NCI-H2171 (cell line): ENCODE results near the gene PCDHGA1.
"Not testable (repeated sequence)": the region's sequence is repeated elsewhere in the genome, so short reads cannot be mapped to it uniquely, and the experiment has no call there.

Experiments used
- DNase-seq: peaks from one replicate; lab custom pipeline; 2025; lab: John Stamatoyannopoulos, UW

Gene PCDHGA1

DNA sequence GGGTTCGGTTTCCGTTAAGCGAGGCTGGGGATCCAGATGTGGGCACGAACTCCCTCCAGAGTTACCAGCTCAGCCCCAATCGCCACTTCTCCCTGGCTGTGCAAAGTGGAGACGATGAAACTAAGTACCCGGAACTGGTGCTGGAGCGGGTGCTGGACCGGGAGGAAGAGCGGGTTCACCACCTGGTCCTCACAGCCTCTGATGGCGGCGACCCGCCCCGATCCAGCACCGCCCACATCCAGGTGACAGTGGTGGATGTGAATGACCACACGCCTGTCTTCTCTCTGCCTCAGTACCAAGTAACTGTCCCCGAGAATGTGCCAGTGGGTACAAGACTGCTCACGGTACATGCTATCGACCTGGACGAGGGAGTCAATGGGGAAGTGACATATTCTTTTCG lies 53.0 kb downstream of the PCDHGA1 start:
- no peak for DNase-seq

DNA sequence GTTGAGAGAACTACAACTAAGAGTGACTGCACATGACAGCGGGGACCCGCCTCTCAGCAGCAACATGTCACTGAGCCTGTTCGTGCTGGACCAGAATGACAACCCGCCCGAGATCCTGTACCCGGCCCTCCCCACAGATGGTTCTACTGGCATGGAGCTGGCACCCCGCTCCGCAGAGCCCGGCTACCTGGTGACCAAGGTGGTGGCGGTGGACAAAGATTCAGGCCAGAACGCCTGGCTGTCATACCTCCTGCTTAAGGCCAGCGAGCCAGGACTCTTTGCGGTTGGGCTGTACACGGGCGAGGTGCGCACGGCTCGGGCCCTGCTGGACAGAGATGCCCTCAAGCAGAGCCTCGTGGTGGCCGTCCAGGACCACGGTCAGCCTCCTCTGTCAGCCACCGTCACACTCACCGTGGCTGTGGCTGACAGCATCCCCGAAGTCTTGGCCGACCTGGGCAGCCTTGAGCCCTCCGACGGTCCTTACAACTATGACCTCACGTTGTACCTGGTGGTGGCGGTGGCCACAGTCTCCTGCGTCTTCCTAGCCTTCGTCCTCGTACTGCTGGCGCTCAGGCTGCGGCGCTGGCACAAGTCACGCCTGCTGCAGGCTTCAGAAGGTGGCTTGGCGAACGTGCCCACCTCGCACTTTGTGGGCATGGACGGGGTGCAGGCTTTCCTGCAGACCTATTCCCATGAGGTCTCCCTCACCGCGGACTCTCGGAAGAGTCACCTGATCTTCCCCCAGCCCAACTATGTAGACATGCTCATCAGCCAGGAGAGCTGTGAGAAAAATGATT lies 54.4 kb downstream of the PCDHGA1 start:
- DNase-seq, result no peak

DNA sequence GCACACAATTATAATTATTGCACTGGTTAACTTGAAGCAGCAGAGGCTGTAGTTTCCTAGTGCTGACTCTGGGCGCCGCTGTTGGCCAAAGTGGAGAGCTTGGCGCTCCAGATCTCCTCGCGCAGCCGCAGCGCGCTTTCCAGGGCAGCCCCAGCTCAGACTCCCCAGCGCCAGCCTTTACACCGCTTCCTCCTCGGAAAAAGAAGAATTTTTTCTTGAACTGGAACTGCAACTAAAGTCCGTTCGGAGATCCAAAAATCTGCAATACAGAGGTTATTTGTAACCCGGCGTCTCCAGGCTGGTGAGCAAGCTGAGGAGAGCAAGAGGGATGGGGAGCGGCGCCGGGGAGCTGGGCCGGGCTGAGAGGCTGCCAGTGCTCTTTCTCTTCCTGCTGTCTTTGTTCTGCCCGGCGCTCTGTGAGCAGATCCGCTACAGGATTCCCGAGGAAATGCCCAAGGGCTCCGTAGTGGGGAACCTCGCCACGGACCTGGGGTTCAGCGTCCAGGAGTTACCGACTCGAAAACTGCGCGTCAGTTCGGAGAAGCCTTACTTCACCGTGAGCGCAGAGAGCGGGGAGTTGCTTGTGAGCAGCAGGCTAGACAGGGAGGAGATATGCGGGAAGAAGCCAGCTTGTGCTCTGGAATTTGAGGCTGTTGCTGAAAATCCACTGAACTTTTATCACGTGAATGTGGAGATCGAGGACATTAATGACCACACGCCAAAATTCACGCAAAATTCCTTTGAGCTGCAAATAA lies 57.4 kb downstream of the PCDHGA1 start, which contains the start of gene PCDHGB4:
Gene PCDHGB4 (plus strand): TSS at position 142 of the 755 bp plus-strand sequence. CDS start 187 bp downstream, at position 329.
- not testable (repeated sequence) for DNase-seq

DNA sequence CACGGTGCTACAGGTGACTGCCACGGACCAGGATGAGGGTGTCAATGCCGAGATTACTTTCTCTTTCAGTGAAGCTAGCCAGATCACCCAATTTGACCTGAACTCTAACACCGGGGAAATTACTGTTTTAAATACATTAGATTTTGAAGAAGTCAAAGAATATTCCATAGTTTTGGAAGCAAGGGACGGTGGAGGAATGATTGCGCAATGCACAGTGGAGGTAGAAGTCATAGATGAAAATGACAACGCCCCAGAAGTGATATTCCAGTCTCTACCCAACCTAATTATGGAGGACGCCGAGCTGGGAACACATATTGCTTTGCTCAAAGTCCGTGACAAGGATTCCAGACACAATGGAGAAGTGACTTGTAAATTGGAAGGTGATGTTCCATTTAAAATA lies 58.3 kb downstream of the PCDHGA1 start:
- DNase-seq, result no peak

- DNase-seq, result no peak
Observed at GRCh38 chr5:141389153-141390042, 59.1 kb downstream of the PCDHGA1 start.

DNA sequence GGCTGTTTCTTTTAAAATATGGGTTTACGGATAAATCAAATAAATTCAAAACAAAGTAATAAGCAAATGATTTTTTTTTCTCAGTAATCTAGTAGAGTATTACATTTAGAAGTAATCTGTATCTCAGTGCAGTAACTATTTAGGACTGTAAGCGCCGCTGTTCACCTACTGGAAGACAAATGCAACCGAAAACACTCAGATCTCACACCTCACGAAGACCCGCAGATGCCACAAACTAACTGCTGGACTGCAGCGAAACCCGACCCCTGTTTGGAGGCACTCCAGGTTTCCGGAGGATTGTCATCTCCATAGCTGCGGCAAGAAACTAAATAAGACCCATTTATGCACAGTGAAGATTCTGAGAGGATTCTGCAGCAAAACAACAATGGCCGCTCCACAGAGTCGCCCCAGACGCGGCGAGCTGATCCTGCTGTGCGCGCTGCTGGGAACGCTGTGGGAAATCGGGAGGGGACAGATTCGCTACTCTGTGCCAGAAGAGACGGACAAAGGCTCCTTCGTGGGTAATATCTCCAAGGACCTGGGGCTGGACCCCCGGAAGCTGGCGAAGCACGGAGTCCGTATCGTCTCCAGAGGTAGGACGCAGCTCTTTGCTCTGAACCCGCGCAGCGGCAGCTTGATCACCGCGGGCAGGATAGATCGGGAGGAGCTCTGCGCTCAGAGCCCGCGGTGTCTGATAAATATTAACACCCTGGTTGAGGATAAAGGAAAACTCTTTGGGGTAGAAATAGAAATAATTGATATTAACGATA lies 62.3 kb downstream of the PCDHGA1 start, which contains the start of gene PCDHGA8:
Gene PCDHGA8 (plus strand): TSS at position 205 of the 770 bp plus-strand sequence. CDS start 181 bp downstream, at position 386.
- no peak for DNase-seq

GRCh38 chr5:141393267-141393666 lies 63.0 kb downstream of the PCDHGA1 start:
- DNase-seq, result no peak

DNA sequence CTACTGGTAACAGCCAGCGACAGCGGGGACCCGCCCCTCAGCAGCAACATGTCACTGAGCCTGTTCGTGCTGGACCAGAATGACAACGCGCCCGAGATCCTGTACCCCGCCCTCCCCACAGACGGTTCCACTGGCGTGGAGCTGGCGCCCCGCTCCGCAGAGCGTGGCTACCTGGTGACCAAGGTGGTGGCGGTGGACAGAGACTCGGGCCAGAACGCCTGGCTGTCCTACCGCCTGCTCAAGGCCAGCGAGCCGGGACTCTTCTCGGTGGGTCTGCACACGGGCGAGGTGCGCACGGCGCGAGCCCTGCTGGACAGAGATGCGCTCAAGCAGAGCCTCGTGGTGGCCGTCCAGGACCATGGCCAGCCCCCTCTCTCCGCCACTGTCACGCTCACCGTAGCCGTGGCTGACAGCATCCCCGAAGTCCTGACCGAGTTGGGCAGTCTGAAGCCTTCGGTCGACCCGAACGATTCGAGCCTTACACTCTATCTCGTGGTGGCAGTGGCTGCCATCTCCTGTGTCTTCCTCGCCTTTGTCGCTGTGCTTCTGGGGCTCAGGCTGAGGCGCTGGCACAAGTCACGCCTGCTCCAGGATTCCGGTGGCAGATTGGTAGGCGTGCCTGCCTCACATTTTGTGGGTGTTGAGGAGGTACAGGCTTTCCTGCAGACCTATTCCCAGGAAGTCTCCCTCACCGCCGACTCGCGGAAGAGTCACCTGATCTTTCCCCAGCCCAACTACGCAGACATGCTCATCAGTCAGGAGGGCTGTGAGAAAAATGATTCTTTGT lies 64.3 kb downstream of the PCDHGA1 start:
- not testable (repeated sequence) for DNase-seq

DNA sequence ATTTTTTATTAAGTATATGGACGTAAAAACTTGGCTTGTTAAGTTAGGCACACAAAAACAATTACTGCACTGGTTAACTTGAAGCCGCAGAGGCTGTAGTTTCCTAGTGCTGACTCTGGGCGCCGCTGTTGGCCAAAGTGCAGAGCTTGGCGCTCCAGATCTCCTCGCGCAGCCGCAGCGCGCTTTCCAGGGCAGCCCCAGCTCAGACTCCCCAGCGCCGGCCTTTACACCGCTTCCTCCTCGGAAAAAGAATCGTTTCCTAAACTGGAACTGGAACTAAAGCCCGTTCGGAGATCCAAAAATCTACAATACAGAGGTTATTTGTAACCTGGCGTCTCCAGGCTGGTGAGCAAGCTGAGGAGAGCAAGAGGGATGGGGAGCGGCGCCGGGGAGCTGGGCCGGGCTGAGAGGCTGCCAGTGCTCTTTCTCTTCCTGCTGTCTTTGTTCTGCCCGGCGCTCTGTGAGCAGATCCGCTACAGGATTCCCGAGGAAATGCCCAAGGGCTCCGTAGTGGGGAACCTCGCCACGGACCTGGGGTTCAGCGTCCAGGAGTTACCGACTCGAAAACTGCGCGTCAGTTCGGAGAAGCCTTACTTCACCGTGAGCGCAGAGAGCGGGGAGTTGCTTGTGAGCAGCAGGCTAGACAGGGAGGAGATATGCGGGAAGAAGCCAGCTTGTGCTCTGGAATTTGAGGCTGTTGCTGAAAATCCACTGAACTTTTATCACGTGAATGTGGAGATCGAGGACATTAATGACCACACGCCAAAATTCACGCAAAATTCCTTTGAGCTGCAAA lies 67.6 kb downstream of the PCDHGA1 start, which contains the start of gene PCDHGB5:
Gene PCDHGB5 (plus strand): TSS at position 192 of the 796 bp plus-strand sequence. CDS start 181 bp downstream, at position 373.
- not testable (repeated sequence) for DNase-seq

GRCh38 chr5:141398608-141399007 lies 68.3 kb downstream of the PCDHGA1 start:
- no peak for DNase-seq

DNA sequence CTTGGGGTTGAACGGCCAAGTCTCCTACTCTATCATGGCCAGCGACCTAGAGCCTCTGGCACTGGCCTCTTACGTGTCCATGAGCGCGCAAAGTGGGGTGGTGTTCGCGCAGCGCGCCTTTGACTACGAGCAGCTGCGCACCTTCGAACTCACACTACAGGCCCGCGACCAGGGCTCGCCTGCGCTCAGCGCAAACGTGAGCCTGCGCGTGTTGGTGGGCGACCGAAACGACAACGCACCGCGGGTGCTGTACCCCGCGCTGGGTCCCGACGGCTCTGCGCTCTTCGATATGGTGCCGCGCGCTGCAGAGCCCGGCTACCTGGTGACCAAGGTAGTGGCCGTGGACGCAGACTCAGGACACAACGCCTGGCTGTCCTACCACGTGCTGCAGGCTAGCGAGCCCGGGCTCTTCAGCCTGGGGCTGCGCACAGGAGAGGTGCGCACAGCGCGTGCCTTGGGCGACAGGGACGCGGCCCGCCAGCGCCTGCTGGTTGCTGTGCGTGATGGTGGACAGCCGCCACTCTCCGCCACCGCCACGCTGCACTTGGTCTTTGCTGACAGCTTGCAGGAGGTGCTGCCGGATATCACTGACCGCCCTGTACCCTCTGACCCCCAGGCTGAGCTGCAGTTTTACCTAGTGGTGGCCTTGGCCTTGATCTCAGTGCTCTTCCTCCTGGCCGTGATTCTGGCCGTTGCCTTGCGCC lies 69.4 kb downstream of the PCDHGA1 start:
- no peak for DNase-seq

DNA sequence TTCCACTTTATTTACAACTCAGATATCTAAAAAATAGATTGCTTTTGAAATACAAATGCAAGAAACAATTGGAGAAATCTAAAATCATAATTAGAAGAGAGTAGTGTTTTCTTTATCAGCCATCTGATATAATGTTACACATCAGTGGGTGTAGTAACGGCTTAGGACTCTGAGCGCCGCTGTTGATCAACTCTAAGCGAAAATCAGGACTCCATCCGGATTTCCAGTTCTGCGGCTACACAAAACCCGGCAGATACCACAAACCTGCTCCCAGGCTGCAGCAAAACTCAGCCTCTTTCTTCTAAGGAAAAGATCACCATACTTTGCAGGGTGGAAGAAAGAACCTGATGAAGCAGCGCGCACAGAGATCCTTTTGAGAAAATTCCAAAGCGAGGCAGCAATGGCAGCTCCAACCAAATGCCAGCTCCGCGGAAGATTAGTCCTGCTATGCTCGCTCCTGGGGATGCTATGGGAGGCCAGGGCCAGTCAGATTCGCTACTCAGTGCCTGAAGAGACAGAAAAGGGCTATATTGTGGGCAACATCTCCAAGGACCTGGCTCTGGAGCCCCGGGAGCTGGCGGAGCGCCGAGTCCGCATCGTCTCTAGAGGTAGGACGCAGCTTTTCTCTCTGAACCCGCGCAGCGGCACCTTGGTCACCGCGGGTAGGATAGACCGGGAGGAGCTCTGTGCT lies 72.4 kb downstream of the PCDHGA1 start, which contains the start of gene PCDHGA9:
Gene PCDHGA9 (plus strand): TSS at position 226 of the 691 bp plus-strand sequence. CDS start 175 bp downstream, at position 401.
- no peak for DNase-seq

GRCh38 chr5:141403387-141403786 lies 73.1 kb downstream of the PCDHGA1 start:
- DNase-seq, result no peak

DNA sequence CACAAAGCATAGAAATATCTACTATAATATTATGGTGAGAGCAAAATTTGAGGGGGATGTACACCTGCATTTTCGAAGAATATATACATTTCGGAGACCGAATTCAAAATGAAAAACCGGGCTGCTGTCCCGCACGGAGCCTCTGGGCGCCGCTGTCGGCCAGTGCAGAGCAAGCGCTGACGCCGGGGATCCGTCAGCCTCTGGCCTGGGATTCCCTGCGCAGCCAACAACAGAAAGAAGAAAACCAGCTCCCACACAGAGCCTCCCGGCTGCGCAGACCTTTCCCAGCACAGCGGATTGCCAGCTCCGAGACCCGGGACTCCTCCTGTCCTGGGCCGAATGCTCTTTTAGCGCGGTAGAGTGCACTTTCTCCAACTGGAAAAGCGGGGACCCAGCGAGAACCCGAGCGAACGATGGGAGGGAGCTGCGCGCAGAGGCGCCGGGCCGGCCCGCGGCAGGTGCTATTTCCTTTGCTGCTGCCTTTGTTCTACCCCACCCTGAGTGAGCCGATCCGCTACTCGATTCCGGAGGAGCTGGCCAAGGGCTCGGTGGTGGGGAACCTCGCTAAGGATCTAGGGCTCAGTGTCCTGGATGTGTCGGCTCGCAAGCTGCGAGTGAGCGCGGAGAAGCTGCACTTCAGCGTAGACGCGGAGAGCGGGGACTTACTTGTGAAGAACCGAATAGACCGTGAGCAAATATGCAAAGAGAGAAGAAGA lies 77.6 kb downstream of the PCDHGA1 start, which contains the start of gene PCDHGB6:
Gene PCDHGB6 (plus strand): TSS at position 232 of the 716 bp plus-strand sequence. CDS start 182 bp downstream, at position 414.
- not testable (repeated sequence) for DNase-seq

- no peak for DNase-seq
Observed at GRCh38 chr5:141409598-141410306, 79.4 kb downstream of the PCDHGA1 start.

DNA sequence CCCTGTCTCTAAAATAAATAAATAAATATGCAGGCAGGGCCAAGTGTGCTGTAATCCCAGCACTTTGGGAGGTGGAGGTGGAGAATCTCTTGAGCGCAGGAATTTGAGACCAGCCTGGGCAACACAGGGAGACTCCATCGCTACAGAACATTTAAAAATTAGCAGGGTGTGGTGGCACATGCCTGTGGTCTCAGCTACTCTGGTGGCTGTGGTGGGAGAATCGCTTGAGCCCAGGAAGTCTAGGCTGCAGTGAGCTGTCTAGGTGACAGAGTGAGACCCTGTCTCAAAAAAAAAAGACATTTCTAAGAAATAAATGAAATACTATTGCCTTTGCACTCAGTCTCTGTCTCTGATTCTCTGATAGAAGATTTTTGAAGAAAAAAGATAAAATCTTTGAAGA lies 81.3 kb downstream of the PCDHGA1 start:
- no peak for DNase-seq
